Transverse colon (tissue), 3 donors: ENCODE measurements around the gene NCF1.
"Not testable (repeated sequence)": the region's sequence is repeated elsewhere in the genome, so short reads cannot be mapped to it uniquely, and the experiment has no call there.

ENCODE experiments used
- EP300 ChIP-seq: sonication (generic); formaldehyde crosslinking; IDR thresholded peaks from one replicate; pipeline ENCODE4 v1.6.1; 2017; ENCODE audit warnings: antibody characterized with exemption, low read depth
- POLR2A ChIP-seq: fragments of 450-650 bp; IDR thresholded peaks from one replicate; pipeline ENCODE4 v1.6.1; 2016; ENCODE audit warnings: antibody characterized with exemption, mild to moderate bottlenecking, moderate library complexity
- TF ChIP-seq, protein P1 (sequence below), 5 experiments: fragments of 200-600 bp in 3 of 5; fragments of 450-650 bp in 2 of 5; sonication (generic) in 3 of 5; IDR thresholded peaks; 1 replicate in 2 of 5; 2 replicates in 3 of 5; pipeline ENCODE4 v1.5.1; 2016 to 2017; ENCODE audit warnings: antibody characterized with exemption in 5 of 5, inconsistent platforms in 3 of 5, mild to moderate bottlenecking in 2 of 5, moderate library complexity in 1 of 5

DNA sequence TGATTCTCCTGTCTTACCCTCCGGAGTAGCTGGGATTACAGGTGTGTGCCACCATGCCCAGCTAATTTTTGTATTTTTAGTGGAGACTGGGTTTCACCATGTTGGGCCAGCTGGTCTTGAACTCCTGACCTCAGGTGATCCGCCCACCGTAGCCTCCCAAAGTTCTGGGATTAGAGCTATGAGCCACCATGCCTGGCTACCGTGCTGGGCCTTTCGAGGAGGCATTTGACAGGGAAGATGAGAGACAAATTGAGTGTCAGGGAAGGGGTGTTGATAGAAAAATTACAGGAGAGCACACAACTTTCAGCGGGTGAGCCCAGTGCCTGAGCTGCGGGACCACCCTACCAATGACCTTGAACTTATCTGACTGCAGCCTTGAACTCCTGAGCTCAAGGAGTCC is 3.7 kb upstream of the NCF1 start:
- TF ChIP-seq, protein P1, sequence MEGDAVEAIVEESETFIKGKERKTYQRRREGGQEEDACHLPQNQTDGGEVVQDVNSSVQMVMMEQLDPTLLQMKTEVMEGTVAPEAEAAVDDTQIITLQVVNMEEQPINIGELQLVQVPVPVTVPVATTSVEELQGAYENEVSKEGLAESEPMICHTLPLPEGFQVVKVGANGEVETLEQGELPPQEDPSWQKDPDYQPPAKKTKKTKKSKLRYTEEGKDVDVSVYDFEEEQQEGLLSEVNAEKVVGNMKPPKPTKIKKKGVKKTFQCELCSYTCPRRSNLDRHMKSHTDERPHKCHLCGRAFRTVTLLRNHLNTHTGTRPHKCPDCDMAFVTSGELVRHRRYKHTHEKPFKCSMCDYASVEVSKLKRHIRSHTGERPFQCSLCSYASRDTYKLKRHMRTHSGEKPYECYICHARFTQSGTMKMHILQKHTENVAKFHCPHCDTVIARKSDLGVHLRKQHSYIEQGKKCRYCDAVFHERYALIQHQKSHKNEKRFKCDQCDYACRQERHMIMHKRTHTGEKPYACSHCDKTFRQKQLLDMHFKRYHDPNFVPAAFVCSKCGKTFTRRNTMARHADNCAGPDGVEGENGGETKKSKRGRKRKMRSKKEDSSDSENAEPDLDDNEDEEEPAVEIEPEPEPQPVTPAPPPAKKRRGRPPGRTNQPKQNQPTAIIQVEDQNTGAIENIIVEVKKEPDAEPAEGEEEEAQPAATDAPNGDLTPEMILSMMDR (IDR thresholded peaks at IDR 0.05), result not testable (repeated sequence)
- not testable (repeated sequence) for TF ChIP-seq POLR2A, EP300
